Measurements from ENCODE around the gene P4HA2. TPM values are rescaled to one million over a fixed set of nuclear protein-coding genes. Genes with fewer than 3 reads are reported as not detected.

Gene P4HA2
- total RNA-seq, 1 experiment from 2014 or later = 25.1 TPM

DNA sequence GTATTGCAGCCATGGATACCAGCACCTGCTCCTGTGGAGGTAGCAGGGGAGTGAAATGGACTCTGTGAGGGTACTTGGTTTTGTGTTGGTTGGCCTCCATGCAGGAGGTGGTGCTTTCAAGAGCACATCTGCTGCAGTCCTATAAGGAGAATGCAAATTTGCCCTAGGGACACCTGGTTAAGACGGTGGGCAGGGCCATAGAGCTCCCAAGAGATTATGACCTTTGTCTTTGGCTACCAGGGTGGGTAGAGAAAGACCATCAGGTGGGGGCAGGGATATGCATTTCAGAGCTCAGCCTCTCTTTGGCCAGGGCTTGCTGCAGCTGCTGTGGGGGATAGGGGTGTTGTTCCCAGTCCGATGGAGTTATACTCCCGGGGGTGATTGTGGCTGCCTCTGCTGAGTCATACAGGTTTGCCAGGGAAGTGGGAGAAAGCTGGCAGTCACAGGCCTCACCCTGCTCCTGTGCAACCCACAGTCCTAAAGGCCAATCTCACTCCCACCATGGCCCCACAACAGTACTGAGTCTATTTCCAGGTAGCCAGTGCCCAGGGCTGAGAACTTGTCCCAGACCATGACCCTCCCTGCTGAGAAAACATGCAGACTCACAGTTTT is 15.8 kb upstream of the P4HA2 start:
- Histone ChIP-seq H3K36me3 (ENCODE audit: control insufficient read depth, insufficient read depth, low read length) (no peaks in the 10 kb centered on the region), H3K9me3 (ENCODE audit: control insufficient read depth, insufficient read depth, low read depth, low read length) (peaks cover 10% of the 10 kb centered on the region; the same call in 1 of the 2 replicates), H3K27ac (ENCODE audit: low read length) (no peak overlapping the region), H3K4me1 (ENCODE audit: control insufficient read depth, insufficient read depth, low read length) (no peaks in the 10 kb centered on the region), H3K27me3 (ENCODE audit: control insufficient read depth, insufficient read depth, low read length) (no peaks in the 10 kb centered on the region), H3K4me3 (ENCODE audit: low read depth in 2 of 2, low read length in 2 of 2) (no peak overlapping the region)
- DNase-seq (ENCODE audit: low read depth, low spot score) (no peak), ATAC-seq (no peak)
- no TSS peak for BruUV-seq (replicated peaks)
- in situ Hi-C loops (cut with HindIII; ENCODE audit: low pct_unique_long_range_greater_than_20kb, low sequenced_read_pairs) (no loop called here), intact Hi-C loops (cut with micrococcal nuclease; ENCODE audit: unreplicated experiment) (no loop called here)
- CTCF ChIA-PET = no interaction called here
- POLR2A ChIA-PET = interaction anchor here (0.7 kb wide), 1 partner anchor 171 kb away, joined by 5 read pairs; no protein-coding TSS in a partner anchor
- TF ChIP-seq POLR2AphosphoS5 (IDR thresholded peaks at IDR 0.05; ENCODE audit: low read depth, low read length) (no peak), SIN3A (IDR thresholded peaks at IDR 0.05; ENCODE audit: borderline replicate concordance, insufficient read depth, low read depth, low read length) (no peak), TCF7L2 (IDR thresholded peaks at IDR 0.05; ENCODE audit: low read depth, low read length) (no peak)
- TF ChIP-seq, protein P1, sequence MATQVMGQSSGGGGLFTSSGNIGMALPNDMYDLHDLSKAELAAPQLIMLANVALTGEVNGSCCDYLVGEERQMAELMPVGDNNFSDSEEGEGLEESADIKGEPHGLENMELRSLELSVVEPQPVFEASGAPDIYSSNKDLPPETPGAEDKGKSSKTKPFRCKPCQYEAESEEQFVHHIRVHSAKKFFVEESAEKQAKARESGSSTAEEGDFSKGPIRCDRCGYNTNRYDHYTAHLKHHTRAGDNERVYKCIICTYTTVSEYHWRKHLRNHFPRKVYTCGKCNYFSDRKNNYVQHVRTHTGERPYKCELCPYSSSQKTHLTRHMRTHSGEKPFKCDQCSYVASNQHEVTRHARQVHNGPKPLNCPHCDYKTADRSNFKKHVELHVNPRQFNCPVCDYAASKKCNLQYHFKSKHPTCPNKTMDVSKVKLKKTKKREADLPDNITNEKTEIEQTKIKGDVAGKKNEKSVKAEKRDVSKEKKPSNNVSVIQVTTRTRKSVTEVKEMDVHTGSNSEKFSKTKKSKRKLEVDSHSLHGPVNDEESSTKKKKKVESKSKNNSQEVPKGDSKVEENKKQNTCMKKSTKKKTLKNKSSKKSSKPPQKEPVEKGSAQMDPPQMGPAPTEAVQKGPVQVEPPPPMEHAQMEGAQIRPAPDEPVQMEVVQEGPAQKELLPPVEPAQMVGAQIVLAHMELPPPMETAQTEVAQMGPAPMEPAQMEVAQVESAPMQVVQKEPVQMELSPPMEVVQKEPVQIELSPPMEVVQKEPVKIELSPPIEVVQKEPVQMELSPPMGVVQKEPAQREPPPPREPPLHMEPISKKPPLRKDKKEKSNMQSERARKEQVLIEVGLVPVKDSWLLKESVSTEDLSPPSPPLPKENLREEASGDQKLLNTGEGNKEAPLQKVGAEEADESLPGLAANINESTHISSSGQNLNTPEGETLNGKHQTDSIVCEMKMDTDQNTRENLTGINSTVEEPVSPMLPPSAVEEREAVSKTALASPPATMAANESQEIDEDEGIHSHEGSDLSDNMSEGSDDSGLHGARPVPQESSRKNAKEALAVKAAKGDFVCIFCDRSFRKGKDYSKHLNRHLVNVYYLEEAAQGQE (IDR thresholded peaks at IDR 0.05; ENCODE audit: insufficient read depth in 1 of 2, low read depth in 2 of 2, low read length in 1 of 2) = no peak
- TF ChIP-seq, protein P2, sequence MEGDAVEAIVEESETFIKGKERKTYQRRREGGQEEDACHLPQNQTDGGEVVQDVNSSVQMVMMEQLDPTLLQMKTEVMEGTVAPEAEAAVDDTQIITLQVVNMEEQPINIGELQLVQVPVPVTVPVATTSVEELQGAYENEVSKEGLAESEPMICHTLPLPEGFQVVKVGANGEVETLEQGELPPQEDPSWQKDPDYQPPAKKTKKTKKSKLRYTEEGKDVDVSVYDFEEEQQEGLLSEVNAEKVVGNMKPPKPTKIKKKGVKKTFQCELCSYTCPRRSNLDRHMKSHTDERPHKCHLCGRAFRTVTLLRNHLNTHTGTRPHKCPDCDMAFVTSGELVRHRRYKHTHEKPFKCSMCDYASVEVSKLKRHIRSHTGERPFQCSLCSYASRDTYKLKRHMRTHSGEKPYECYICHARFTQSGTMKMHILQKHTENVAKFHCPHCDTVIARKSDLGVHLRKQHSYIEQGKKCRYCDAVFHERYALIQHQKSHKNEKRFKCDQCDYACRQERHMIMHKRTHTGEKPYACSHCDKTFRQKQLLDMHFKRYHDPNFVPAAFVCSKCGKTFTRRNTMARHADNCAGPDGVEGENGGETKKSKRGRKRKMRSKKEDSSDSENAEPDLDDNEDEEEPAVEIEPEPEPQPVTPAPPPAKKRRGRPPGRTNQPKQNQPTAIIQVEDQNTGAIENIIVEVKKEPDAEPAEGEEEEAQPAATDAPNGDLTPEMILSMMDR (IDR thresholded peaks at IDR 0.05) = no peak

DNA sequence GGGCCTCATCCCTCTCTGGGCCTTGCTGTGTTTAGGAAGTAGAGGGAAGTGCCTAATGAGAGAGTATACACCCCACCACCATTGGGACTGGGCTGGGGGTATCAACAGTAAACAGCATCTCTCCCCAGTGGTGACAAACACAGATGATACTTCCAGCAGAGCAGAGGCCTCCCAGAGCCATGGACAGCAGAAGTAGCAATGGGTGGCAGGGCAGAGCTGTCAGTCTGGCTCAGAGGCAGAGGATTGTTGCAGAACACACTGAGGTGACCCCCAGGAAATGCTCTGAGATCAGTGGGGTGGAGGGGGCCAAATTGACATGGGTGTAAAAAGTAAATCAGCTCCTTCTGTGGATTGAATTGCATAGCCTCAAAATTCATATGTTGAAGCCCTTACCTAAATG is 12.1 kb upstream of the P4HA2 start:
- CTCF ChIA-PET = no interaction called here
- in situ Hi-C loops (cut with HindIII; ENCODE audit: low pct_unique_long_range_greater_than_20kb, low sequenced_read_pairs) = no loop called here
- H3K4me3 ChIP-seq (ENCODE audit: low read depth in 2 of 2, low read length in 2 of 2) = no peak overlapping the region
- DNase-seq (ENCODE audit: low read depth, low spot score) (no peak), ATAC-seq (no peak)
- TF ChIP-seq TCF7L2 (IDR thresholded peaks at IDR 0.05; ENCODE audit: low read depth, low read length) = no peak
- TF ChIP-seq, protein P1 (IDR thresholded peaks at IDR 0.05; ENCODE audit: insufficient read depth in 1 of 2, low read depth in 2 of 2, low read length in 1 of 2) = no peak
- no peak for TF ChIP-seq SIN3A (IDR thresholded peaks at IDR 0.05; ENCODE audit: borderline replicate concordance, insufficient read depth, low read depth, low read length)
- TF ChIP-seq, protein P2 (IDR thresholded peaks at IDR 0.05) = no peak
- TF ChIP-seq POLR2AphosphoS5 (IDR thresholded peaks at IDR 0.05; ENCODE audit: low read depth, low read length) = no peak
- H3K27ac ChIP-seq (ENCODE audit: low read length) = no peak overlapping the region
- no peaks in the 10 kb centered on the region for H3K4me1 ChIP-seq (ENCODE audit: control insufficient read depth, insufficient read depth, low read length)
- intact Hi-C loops (cut with micrococcal nuclease; ENCODE audit: unreplicated experiment) = no loop called here
- no peaks in the 10 kb centered on the region for H3K36me3 ChIP-seq (ENCODE audit: control insufficient read depth, insufficient read depth, low read length)
- BruUV-seq (replicated peaks) = no TSS peak
- H3K27me3 ChIP-seq (ENCODE audit: control insufficient read depth, insufficient read depth, low read length) = no peaks in the 10 kb centered on the region
- H3K9me3 ChIP-seq (ENCODE audit: control insufficient read depth, insufficient read depth, low read depth, low read length) = 0 out of 2 replicates have a peak, but pooled peaks cover 3% of the 10 kb centered on the region
- POLR2A ChIA-PET = no interaction called here

Data from Panc1 (cell line).